Neuronal stem cell (in vitro differentiated cells): ENCODE results near the gene ELAVL1.

Experiments
- DNase-seq: peaks from one replicate; pipeline ENCODE4 v3.0.0-alpha.2; 2013; ENCODE audit warnings: low spot score
- H2AFZ ChIP-seq: one replicate; pipeline ENCODE4 v1.6.1; 2013; ENCODE audit warnings: mild to moderate bottlenecking, low read length, inconsistent platforms
- H2AK5ac ChIP-seq: 2 replicates; pipeline ENCODE4 v1.6.1; 2013; ENCODE audit warnings: low read depth, mild to moderate bottlenecking, inconsistent platforms, low read length, moderate library complexity, mixed read lengths
- H2BK120ac ChIP-seq: 2 replicates; pipeline ENCODE4 v1.6.1; 2013; ENCODE audit warnings: low read depth, mild to moderate bottlenecking, inconsistent platforms, low read length, moderate library complexity, mixed read lengths
- H2BK12ac ChIP-seq: one replicate; pipeline ENCODE4 v1.6.1; 2013; ENCODE audit warnings: low read length, inconsistent platforms
- H2BK15ac ChIP-seq: 2 replicates; pipeline ENCODE4 v1.6.1; 2013; ENCODE audit warnings: mild to moderate bottlenecking, low read length, inconsistent platforms, mixed read lengths
- H2BK5ac ChIP-seq: one replicate; pipeline ENCODE4 v1.6.1; 2013; ENCODE audit warnings: inconsistent platforms, mild to moderate bottlenecking, low read length, moderate library complexity
- H3K14ac ChIP-seq: one replicate; pipeline ENCODE4 v1.6.1; 2013; ENCODE audit warnings: low read length, inconsistent platforms
- H3K18ac ChIP-seq: 2 replicates; pipeline ENCODE4 v1.6.1; 2013; ENCODE audit warnings: low read length, inconsistent platforms
- H3K23ac ChIP-seq: 2 replicates; pipeline ENCODE4 v1.6.1; 2013; ENCODE audit warnings: low read depth, mild to moderate bottlenecking, mixed read lengths, low read length, inconsistent platforms; ENCODE audit not compliant: poor library complexity
- H3K27ac ChIP-seq: replicated peaks from 3 replicates; pipeline ENCODE4 v1.5.1; 2013; ENCODE audit warnings: low read length, inconsistent platforms
- H3K27me3 ChIP-seq, 3 experiments: 2 replicates each; pipeline ENCODE4 v1.6.1; 2013; ENCODE audit warnings: low read length in 3 of 3, mild to moderate bottlenecking in 2 of 3, inconsistent platforms in 1 of 3, low read depth in 1 of 3, mixed read lengths in 1 of 3, moderate library complexity in 1 of 3; ENCODE audit not compliant: control insufficient read depth in 3 of 3, insufficient read depth in 3 of 3
- H3K36me3 ChIP-seq, 2 donors: replicated peaks in 1 of 2; 2 replicates each; pipeline ENCODE4 v1.6.1; 2013; ENCODE audit warnings: low read length in 2 of 2; ENCODE audit not compliant: control insufficient read depth in 2 of 2, insufficient read depth in 2 of 2
- H3K4ac ChIP-seq: 2 replicates; pipeline ENCODE4 v1.6.1; 2013; ENCODE audit warnings: inconsistent platforms, mild to moderate bottlenecking, low read length, moderate library complexity
- H3K4me1 ChIP-seq, 2 donors: 1 replicate in 1 of 2; 2 replicates in 1 of 2; pipeline ENCODE4 v1.6.1; 2013; ENCODE audit warnings: low read length in 2 of 2, low read depth in 1 of 2; ENCODE audit not compliant: control insufficient read depth in 2 of 2, insufficient read depth in 1 of 2
- H3K4me2 ChIP-seq: one replicate; pipeline ENCODE4 v1.6.1; 2013; ENCODE audit warnings: mild to moderate bottlenecking, low read length, inconsistent platforms; ENCODE audit not compliant: insufficient read depth, poor library complexity, severe bottlenecking
- H3K4me3 ChIP-seq, 2 donors: 2 replicates each; pipeline ENCODE4 v1.5.1; 2013; ENCODE audit warnings: low read length in 2 of 2, mild to moderate bottlenecking in 2 of 2, inconsistent platforms in 1 of 2, moderate library complexity in 1 of 2
- H3K79me1 ChIP-seq: one replicate; pipeline ENCODE4 v1.6.1; 2013; ENCODE audit warnings: low read depth, mild to moderate bottlenecking, inconsistent platforms, low read length, moderate library complexity
- H3K9ac ChIP-seq: one replicate; pipeline ENCODE4 v1.6.1; 2013; ENCODE audit warnings: mild to moderate bottlenecking, low read depth, low read length, inconsistent platforms; ENCODE audit not compliant: poor library complexity
- H3K9me3 ChIP-seq, 2 donors: replicated peaks in 1 of 2; 2 replicates each; pipeline versions ENCODE3 to v1.6.1; 2013; ENCODE audit warnings: low read length in 2 of 2, mild to moderate bottlenecking in 2 of 2, inconsistent platforms in 1 of 2, low read depth in 1 of 2, mixed read lengths in 1 of 2, moderate library complexity in 1 of 2; ENCODE audit not compliant: control insufficient read depth in 2 of 2, insufficient read depth in 1 of 2
- H4K8ac ChIP-seq: one replicate; pipeline ENCODE4 v1.6.1; 2013; ENCODE audit warnings: low read depth, mild to moderate bottlenecking, inconsistent platforms, low read length, moderate library complexity
- H4K91ac ChIP-seq: one replicate; pipeline ENCODE4 v1.6.1; 2013; ENCODE audit warnings: low read length, low read depth, mild to moderate bottlenecking, inconsistent platforms; ENCODE audit not compliant: poor library complexity
- WGBS, 2 donors: extraction: QIAGEN DNeasy Blood & Tissue Kit; methylation state at CpG; one replicate each; pipeline ENCODE4 v1.1.7; 2013; ENCODE audit warnings: missing lambda C conversion rate in 2 of 2, mixed read lengths in 1 of 2; ENCODE audit not compliant: insufficient read length in 2 of 2, insufficient replicate concordance in 1 of 2; ENCODE audit errors: extremely low coverage in 2 of 2; 5-methylcytosine and 5-hydroxymethylcytosine counted together

ELAVL1 gene

DNA sequence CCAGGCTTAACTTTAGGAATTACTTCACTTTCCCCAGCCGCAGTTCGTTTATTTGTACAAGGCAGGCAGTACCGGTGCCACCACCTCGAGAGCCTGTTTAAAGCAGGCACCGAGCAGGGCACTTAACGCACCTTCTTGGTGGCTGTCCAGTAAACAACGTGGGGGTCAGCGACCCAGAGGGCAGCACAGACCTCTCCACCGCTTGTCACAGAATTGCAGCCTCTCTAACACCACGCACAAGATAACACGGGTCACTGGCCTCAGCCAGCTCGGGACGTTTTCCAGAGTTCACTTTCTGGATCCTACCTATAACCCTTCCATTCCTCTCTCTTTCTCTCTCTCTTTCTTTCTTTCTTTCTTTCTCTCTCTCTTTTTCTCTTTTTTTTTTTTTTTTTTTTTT is 16.8 kb upstream of the ELAVL1 start:
- Histone ChIP-seq H3K27me3 (no peaks in the 10 kb centered on the region), H3K9ac (no peak overlapping the region), H4K8ac (no peak overlapping the region), H3K36me3 (no peaks in the 10 kb centered on the region), H3K14ac (no peak overlapping the region), H3K9me3 (no peaks in the 10 kb centered on the region), H2BK15ac (no peak overlapping the region), H2BK12ac (peak overlapping the region; percentile 33), H3K18ac (peak overlapping the region; percentile 59), H3K4me1 (peaks cover 0 to under 1% of the 10 kb centered on the region in 2 donors), H3K4me2 (no peak overlapping the region), H2BK5ac (no peak overlapping the region), H3K27ac (no peak overlapping the region), H4K91ac (no peak overlapping the region), H3K23ac (peak overlapping the region; percentile 25), H3K4me3 (no peak overlapping the region), H3K79me1 (no peaks in the 10 kb centered on the region), H2AFZ (no peak overlapping the region), H2BK120ac (no peak overlapping the region), H2AK5ac (peak overlapping the region; percentile 14), H3K4ac (no peak overlapping the region)
- no CpG with 5 or more reads among the region's 13 CpGs for WGBS, 2 donors
- no peak for DNase-seq

DNA sequence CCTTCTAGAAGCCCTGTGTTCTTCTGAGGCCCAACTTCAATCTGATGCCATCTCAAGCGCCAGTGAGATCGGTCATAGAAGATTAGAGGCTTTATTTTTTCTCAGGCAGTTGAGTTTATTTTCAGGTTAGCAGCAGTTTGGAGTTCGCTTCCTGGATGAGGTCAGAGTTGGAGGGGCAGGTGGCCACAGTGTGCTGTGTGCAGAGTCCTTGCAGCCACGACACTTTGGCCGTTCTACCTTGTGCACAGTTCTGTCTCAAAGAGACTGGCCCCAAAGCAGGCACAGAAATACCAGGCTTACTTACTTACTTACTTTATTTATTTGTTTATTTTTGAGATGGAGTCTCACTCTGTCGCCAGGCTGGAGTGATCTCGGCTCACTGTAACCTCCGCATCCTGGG is 15.9 kb upstream of the ELAVL1 start:
- Histone ChIP-seq H3K4me2 (no peak overlapping the region), H3K9me3 (no peaks in the 10 kb centered on the region), H2BK12ac (no peak overlapping the region)

DNA sequence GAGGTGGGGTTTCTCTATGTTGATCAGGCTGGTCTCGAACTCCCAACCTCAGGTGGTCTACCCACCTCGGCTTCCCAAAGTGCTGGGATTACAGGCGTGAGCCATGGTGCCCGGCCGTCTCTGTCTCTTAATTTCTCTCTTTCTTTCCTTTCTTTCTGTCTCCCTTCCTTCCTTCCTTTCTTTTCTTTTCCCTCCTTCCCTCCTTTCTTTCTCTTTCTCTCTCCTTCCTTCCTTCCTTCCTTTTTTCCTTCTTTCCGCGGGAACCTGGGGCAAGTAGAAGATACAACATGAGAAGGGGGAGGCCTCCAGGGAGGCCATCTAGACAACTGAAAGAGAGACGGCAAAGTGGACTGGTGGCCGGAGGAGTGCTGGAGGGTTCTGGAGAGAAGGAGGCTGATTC is 15.2 kb upstream of the ELAVL1 start:
- Histone ChIP-seq H3K14ac (no peak overlapping the region), H2BK15ac (no peak overlapping the region), H2BK12ac (no peak overlapping the region), H2BK120ac (no peak overlapping the region), H2AFZ (no peak overlapping the region), H3K4me3 (no peak overlapping the region), H3K27me3 (no peaks in the 10 kb centered on the region), H3K4me1 (no peaks in the 10 kb centered on the region), H4K91ac (no peak overlapping the region), H3K79me1 (no peaks in the 10 kb centered on the region), H4K8ac (no peak overlapping the region), H3K4me2 (no peak overlapping the region), H3K27ac (no peak overlapping the region), H3K4ac (no peak overlapping the region), H2AK5ac (no peak overlapping the region), H3K18ac (no peak overlapping the region), H3K9me3 (no peaks in the 10 kb centered on the region), H3K9ac (no peak overlapping the region), H2BK5ac (no peak overlapping the region), H3K23ac (no peak overlapping the region), H3K36me3 (no peaks in the 10 kb centered on the region)
- WGBS, 2 donors, result no CpG with 5 or more reads among the region's 9 CpGs
- DNase-seq, result no peak

More for the DNA sequence above, 15.9 kb upstream of the ELAVL1 start:
- no peak overlapping the region for H2BK120ac ChIP-seq
- H3K14ac ChIP-seq, result no peak overlapping the region
- H3K4ac ChIP-seq, result no peak overlapping the region
- no peak for DNase-seq
- no peaks in the 10 kb centered on the region for H3K4me1 ChIP-seq
- H3K36me3 ChIP-seq, result no peaks in the 10 kb centered on the region
- no peak overlapping the region for H3K18ac ChIP-seq
- no peak overlapping the region for H4K91ac ChIP-seq
- no peaks in the 10 kb centered on the region for H3K27me3 ChIP-seq
- H2AFZ ChIP-seq, result no peak overlapping the region
- H2BK15ac ChIP-seq, result no peak overlapping the region
- H3K9ac ChIP-seq, result no peak overlapping the region
- H2BK5ac ChIP-seq, result no peak overlapping the region
- no peak overlapping the region for H3K23ac ChIP-seq
- H4K8ac ChIP-seq, result no peak overlapping the region
- no peak overlapping the region for H3K4me3 ChIP-seq
- no peak overlapping the region for H3K27ac ChIP-seq
- H3K79me1 ChIP-seq, result no peaks in the 10 kb centered on the region
- H2AK5ac ChIP-seq, result no peak overlapping the region
- WGBS, 2 donors, result no CpG with 5 or more reads among the region's 8 CpGs

DNA sequence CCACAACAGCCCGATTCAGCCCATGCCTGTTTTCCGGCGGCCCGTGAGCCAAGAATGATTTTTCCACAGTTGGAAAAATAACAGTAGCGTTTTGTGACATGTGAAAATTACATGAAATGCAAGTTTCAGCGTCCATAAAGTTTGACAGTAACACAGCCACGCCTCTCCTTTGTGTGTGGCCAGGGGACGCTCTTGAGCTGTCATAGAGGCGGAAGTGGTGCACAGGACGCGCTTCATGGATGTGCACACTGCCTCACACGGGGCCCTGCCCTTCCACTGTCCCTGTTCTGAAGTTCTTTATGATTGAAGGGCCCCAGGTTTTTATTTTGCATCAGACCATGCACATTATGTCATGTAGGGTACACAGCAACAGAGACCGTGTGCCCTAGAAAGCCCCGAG is 12.4 kb upstream of the ELAVL1 start:
- Histone ChIP-seq H2BK5ac (no peak overlapping the region), H4K91ac (no peak overlapping the region), H2AFZ (no peak overlapping the region), H3K23ac (no peak overlapping the region), H3K27me3 (no peaks in the 10 kb centered on the region), H2BK120ac (no peak overlapping the region), H3K9me3 (no peaks in the 10 kb centered on the region), H3K18ac (no peak overlapping the region), H3K4ac (no peak overlapping the region), H2AK5ac (no peak overlapping the region), H3K27ac (no peak overlapping the region), H2BK15ac (no peak overlapping the region), H3K9ac (no peak overlapping the region), H3K4me3 (no peak overlapping the region), H3K4me1 (no peaks in the 10 kb centered on the region), H2BK12ac (no peak overlapping the region), H3K36me3 (peaks cover 0 to 3% of the 10 kb centered on the region in 2 donors), H3K79me1 (no peaks in the 10 kb centered on the region), H4K8ac (no peak overlapping the region), H3K14ac (no peak overlapping the region), H3K4me2 (no peak overlapping the region)
- no peak for DNase-seq
- WGBS, 2 donors, result no CpG with 5 or more reads among the region's 14 CpGs
